Caki2 (cell line): ENCODE data around the gene IQCN. TPM values are rescaled to one million over a fixed set of nuclear protein-coding genes. Genes with fewer than 3 reads are reported as not detected.

Source experiments
- DNase-seq: peaks from one replicate; pipeline ENCODE4 v3.0.0-alpha.2; 2015; ENCODE audit warnings: low read depth
- in situ Hi-C: cut with HindIII; loops from 2 replicates; pipeline ENCODE4 v1.10.0; 2016; ENCODE audit warnings: low sequenced_read_pairs, low pct_unique_long_range_greater_than_20kb, mixed read lengths
- total RNA-seq: library from RNA; depleted of rRNA; stranded (reverse); fragments of >200 nt; shearing (Covaris generic); gene quantifications from 2 replicates; pipeline ENCODE4 v1.2.3, GENCODE V29; 2014; ENCODE audit warnings: low replicate concordance

Gene IQCN
- total RNA-seq, 1 experiment from 2014 or later = not detected

DNA sequence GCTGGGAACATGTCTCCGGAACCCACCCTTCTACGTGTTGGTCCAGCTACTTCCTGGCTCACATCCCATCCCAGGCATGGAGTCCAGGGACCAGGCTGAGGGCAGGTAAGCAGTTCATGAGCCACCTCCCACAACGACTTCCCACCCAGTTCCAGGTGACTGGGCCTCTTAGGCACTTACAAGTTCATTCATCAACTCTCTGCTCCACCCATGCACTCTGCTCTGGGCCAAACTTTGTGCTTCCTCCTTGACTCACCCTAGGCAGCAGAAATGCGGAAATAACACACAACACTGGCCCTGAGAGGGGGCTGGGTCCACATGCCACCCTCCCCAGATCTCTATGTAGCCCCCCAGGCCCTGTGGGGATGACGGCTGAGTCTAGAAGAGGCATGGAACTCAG, 20.5 kb downstream of the IQCN start:
- peak; percentile 15 for DNase-seq
- in situ Hi-C loops = no loop called here

GRCh38 chr19:18253130-18253529, 21.1 kb downstream of the IQCN start:
- DNase-seq = no peak
- in situ Hi-C loops = no loop called here

GRCh38 chr19:18252370-18252717, 21.9 kb downstream of the IQCN start:
- in situ Hi-C loops = no loop called here
- DNase-seq = no peak

GRCh38 chr19:18251587-18252369, 22.5 kb downstream of the IQCN start:
- in situ Hi-C loops = no loop called here
- DNase-seq = peak; percentile 61

- in situ Hi-C loops = no loop called here
- no peak for DNase-seq
Observed at GRCh38 chr19:18249834-18250233, 24.4 kb downstream of the IQCN start.

DNA sequence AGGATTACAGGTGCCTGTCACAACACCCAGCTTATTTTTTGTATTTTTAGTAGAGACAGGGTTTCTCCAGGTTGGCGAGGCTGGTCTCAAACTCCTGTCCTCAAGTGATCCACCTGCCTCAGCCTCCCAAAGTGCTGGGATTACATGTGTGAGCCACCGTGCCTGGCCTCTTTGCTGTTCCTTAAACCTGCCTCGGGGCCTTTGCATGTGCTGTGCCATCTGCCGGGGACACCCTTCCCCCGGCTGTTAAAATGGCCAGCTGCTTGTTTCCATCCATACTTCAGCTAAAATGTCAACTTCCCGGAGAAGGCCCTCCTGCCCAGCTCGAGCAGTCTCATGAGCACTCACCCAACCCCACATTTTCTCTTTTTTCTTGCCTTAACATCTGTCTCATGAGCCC, 29.0 kb downstream of the IQCN start:
- in situ Hi-C loops = no loop called here
- DNase-seq = no peak

DNA sequence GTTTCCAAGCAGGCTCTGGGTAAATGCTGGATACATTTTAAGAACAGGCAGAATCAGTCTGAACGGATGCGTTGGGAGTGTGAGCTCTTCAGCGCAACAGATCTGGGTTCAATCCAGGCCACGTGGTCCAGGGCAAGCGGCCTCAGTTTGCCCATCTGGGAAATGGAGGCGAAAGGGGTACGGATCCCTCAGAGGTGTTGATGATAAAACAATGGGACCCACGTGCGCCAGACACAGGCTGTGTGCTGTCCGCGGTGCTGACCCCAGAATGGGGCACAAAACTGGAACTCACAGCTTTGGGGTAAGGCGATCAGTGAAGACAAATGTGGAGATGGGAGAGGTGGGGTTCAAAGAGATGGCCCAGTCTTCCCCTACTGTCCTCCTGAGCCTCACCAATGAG, 34.9 kb downstream of the IQCN start:
- in situ Hi-C loops = no loop called here

DNA sequence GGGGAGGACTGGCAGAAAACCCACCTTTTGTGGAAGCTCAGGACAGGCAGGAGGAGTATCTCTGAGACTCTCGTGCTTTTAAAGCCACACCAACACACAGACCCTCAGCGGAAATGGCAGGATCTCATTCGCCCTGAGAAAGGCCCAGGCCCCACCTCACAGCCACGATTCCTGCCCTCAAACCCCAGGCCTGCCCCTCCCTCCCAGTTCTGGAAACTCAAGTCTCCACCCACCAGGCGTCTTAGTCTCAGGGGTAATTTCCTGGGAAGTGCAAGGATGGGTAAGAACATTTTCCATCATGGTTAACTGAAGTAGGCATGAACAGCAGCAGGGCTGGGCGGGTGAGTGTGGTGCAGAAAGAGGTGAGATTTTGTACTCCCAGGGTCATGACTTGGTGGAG, 40.1 kb downstream of the IQCN start:
- in situ Hi-C loops = no loop called here
- DNase-seq = no peak

More for the DNA sequence above, 34.9 kb downstream of the IQCN start:
- no peak for DNase-seq

DNA sequence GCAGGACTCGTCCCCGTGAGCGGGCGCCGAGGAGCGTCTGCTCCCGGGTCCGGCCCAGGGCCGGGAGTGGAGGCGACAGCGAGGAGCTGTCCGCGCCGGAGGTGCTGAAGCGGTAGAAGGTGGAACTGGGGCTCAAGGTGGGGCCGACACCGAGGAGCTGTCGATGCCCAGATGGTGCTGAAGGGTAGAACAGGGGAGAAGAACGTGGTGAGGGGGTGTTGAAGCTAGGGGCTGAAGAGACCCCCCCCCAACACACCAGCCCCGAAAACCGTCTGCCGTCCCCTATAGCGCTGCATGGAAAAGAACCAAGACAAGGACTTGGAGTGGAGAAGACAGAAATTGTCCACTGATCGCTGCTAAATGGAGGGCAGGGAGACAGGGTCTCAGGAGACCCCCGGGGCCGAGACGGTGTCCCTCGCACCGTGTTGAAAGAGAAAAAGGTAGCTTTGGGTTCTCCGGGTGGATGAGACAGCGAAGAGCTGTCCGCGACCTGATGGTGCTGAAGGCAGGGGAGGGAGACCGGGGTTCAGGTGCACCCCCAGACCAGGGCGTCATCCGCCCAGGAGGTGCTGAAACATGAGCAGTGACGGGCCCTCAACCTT, 40.9 kb downstream of the IQCN start:
- in situ Hi-C loops = no loop called here
- DNase-seq = peak; percentile 51

GRCh38 chr19:18232540-18233223, 41.6 kb downstream of the IQCN start:
- in situ Hi-C loops = no loop called here
- no peak for DNase-seq

DNA sequence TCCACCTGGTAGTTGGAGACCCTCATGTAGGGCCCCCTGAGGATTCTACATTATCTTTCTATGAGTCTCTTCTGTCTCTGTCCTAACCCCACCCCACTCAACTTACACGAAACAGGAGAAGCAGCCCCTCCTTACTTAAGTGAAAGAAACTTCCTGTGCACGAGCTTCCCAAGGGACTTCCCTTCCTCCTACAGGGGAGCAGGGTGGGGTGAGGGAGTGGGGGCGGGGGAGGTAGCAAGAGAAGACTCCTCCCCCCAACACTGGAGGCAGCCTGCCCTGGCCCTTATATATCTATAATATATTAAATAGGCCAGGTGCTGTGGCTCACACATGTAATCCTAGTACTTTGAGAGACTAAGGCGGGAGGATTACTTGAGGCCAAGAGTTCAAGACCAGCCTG, 42.5 kb downstream of the IQCN start:
- in situ Hi-C loops = no loop called here
- DNase-seq = no peak

DNA sequence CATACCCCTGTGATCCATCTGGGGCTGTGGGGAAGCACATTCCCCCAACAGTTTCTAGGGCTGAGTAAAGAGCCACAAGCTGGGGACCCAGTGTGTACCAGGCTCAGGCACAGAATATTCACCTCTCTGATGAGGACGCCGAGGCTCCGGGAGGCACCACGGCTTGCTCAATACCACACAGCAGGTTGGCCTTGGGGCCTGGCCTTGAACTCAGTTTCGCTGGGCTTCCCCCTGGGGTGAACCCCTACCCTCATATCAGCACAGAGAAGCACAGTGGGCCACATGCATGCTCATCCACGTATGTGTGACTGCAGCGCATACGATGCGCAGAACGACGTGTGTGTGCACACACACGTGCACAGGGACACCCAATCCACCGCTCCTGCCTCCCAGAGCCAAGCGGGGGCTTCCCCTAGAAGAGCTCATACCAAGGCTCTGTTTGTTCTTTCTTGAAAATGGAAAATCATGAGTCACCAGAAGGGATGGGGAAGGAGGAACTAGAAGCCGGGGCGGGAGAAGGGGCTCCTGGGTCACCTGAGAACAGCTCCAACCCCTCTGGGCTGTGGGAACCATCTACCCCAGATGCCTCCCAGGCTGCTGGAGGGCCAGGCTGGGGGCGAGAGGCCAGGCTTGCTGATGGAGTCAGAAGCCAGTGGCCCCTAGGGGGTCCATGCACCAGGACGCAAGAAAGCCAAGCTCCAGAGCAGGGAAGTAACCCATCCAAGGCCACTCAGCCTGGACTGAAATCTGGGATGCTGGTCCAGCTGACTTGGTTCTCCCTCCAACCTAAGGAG, 43.1 kb downstream of the IQCN start:
- in situ Hi-C loops = no loop called here
- DNase-seq = peak; percentile 30

- DNase-seq = no peak
- in situ Hi-C loops = no loop called here
Observed at GRCh38 chr19:18229915-18230314, 44.3 kb downstream of the IQCN start.

DNA sequence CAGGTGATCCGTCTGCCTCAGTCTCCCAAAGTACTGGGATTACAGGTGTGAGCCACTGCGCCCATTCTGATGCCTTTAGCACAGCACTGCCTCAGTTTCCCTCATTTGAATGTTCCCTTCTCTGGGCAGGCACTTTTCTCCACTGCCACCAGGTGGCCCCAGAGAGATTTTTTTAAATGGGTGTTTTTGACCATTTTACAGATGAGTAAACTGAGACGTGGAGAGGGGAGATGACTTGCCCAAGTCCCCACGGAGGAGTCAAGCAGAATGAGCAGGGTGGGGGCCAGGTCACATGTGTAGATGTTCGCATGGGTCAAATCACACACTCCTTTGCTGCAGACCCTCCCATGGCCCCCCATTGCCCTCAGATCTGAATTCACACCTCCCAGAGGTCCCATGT, 44.8 kb downstream of the IQCN start:
- DNase-seq = no peak
- in situ Hi-C loops = no loop called here

GRCh38 chr19:18227781-18228271, 46.4 kb downstream of the IQCN start:
- in situ Hi-C loops = no loop called here
- DNase-seq = no peak

- no peak for DNase-seq
- in situ Hi-C loops = no loop called here
Observed at GRCh38 chr19:18226956-18227780, 47.1 kb downstream of the IQCN start.

- in situ Hi-C loops = no loop called here
- DNase-seq = no peak
Observed at GRCh38 chr19:18225702-18226468, 48.4 kb downstream of the IQCN start, which contains the start of gene PDE4C. TSS of gene PDE4C (minus strand) at chr19:18226438. CDS start at chr19:18226415, 23 bp downstream.
